Epidermal melanocyte (primary cell): ENCODE measurements around the gene TRAPPC6A.

Source experiments
- DNase-seq: peaks from one replicate; pipeline ENCODE4 v3.0.0; 2011; ENCODE audit warnings: low spot score; ENCODE audit not compliant: insufficient read length

TRAPPC6A gene

GRCh38 chr19:45163751-45164460 lies 14.1 kb downstream of the TRAPPC6A start:
- no peak for DNase-seq

GRCh38 chr19:45163156-45163555 lies 14.9 kb downstream of the TRAPPC6A start:
- no peak for DNase-seq

GRCh38 chr19:45162608-45163143 lies 15.4 kb downstream of the TRAPPC6A start:
- DNase-seq = no peak

- no peak for DNase-seq
Measured at GRCh38 chr19:45161738-45162607, 16.1 kb downstream of the TRAPPC6A start.

- DNase-seq = no peak
Measured at GRCh38 chr19:45160870-45161737, 16.9 kb downstream of the TRAPPC6A start, which contains the start of gene NKPD1. TSS of gene NKPD1 (minus strand) at chr19:45160982. CDS start at chr19:45160150, 832 bp downstream.

GRCh38 chr19:45159971-45160324 lies 18.1 kb downstream of the TRAPPC6A start:
- no peak for DNase-seq

GRCh38 chr19:45159210-45159970 lies 18.6 kb downstream of the TRAPPC6A start:
- DNase-seq = no peak

GRCh38 chr19:45158503-45159209 lies 19.4 kb downstream of the TRAPPC6A start:
- DNase-seq = no peak

GRCh38 chr19:45156751-45157150 lies 21.3 kb downstream of the TRAPPC6A start:
- DNase-seq = no peak

- no peak for DNase-seq
Measured at GRCh38 chr19:45156011-45156630, 21.9 kb downstream of the TRAPPC6A start.

- no peak for DNase-seq
Measured at GRCh38 chr19:45154064-45154827, 23.8 kb downstream of the TRAPPC6A start.

- DNase-seq = no peak
Measured at GRCh38 chr19:45153339-45154063, 24.5 kb downstream of the TRAPPC6A start.

- DNase-seq = no peak
Measured at GRCh38 chr19:45152504-45153338, 25.3 kb downstream of the TRAPPC6A start.

- no peak for DNase-seq
Measured at GRCh38 chr19:45151821-45152503, 26.1 kb downstream of the TRAPPC6A start.

GRCh38 chr19:45151320-45151719 lies 26.7 kb downstream of the TRAPPC6A start:
- no peak for DNase-seq

GRCh38 chr19:45150751-45151281 lies 27.2 kb downstream of the TRAPPC6A start:
- DNase-seq = no peak
